GM10266 (cell line): ENCODE measurements around the gene SMIM32.

Experiments used
- DNase-seq: peaks from one replicate; pipeline ENCODE4 v3.0.0; 2012; ENCODE audit errors: extremely low spot score
- TF ChIP-seq, protein P1 (sequence below): IDR thresholded peaks from 2 replicates; pipeline ENCODE4 v1.5.1; 2012; ENCODE audit warnings: mild to moderate bottlenecking, low read depth; ENCODE audit not compliant: control insufficient read depth, insufficient read depth; ENCODE audit errors: missing control alignments

The SMIM32 gene

DNA sequence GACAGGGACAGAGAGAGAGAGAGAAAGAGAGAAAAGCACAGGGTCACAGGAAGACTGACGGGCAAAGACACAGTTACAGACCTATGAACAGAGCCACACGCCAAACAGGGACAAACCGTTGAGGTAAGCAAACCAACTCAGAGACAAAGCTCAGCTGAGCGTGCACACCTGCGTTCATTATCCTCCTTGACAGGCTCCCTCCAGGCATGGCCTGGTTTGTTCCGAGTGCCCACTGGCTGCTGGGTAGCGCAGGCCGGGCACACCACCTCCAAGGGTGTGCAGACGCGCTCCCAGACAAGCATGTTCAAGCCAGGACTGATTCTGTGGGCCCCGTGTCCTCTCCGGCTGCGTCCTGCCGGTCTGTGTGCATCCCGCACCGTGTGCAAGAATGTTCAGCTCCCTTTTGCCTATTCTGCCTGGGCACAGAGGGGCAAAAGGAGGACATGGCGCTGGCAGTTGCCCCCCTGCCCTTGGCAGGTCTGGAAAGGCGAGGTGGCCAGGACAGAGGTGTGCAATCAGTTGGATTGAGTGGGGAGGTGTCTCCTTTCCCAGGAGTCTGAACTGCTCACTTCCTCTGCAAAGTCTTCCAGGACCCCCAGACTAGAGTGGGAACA lies 467 bp upstream of the SMIM32 start:
- TF ChIP-seq, protein P1, sequence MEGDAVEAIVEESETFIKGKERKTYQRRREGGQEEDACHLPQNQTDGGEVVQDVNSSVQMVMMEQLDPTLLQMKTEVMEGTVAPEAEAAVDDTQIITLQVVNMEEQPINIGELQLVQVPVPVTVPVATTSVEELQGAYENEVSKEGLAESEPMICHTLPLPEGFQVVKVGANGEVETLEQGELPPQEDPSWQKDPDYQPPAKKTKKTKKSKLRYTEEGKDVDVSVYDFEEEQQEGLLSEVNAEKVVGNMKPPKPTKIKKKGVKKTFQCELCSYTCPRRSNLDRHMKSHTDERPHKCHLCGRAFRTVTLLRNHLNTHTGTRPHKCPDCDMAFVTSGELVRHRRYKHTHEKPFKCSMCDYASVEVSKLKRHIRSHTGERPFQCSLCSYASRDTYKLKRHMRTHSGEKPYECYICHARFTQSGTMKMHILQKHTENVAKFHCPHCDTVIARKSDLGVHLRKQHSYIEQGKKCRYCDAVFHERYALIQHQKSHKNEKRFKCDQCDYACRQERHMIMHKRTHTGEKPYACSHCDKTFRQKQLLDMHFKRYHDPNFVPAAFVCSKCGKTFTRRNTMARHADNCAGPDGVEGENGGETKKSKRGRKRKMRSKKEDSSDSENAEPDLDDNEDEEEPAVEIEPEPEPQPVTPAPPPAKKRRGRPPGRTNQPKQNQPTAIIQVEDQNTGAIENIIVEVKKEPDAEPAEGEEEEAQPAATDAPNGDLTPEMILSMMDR, result no peak
- DNase-seq, result no peak

- DNase-seq, result no peak
- TF ChIP-seq, protein P1, result no peak
Observed at GRCh38 chr5:136192015-136192525, 892 bp downstream of the SMIM32 start.

DNA sequence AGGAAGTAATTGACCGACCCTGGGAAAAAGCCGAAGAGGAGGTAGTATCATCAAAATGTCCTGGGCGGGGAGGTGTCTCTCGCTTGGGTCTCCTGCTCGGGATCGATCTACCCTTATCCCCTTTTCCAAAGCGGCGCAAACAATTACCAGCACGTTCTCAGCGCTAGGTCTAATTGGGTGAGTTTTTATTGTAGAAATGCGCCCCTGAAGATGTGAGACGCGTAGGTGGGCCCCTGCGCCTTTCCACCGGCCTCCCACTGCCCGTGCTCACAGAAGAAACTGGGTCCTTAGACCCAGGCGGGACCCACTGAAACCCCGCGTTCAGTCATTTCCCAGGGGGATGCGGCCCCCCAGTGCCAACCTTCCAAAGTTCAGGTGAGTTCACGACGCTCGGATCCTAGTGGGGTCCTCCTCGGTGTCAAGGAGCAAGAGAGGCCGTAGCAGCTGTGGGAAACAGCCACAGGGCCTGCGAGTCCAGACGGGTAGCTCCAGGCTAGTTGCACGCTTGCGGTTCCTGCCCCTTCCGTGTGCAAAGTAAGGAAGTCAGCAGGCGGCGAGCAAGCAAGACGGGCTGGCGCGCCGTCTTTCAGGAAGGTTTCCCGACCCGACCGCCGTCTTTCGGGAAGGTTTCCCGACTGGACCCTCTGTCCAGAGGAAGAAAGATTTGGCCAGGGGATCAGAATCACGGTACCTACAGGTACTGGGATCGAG lies 1.5 kb downstream of the SMIM32 start:
- TF ChIP-seq, protein P1, result no peak
- no peak for DNase-seq

DNA sequence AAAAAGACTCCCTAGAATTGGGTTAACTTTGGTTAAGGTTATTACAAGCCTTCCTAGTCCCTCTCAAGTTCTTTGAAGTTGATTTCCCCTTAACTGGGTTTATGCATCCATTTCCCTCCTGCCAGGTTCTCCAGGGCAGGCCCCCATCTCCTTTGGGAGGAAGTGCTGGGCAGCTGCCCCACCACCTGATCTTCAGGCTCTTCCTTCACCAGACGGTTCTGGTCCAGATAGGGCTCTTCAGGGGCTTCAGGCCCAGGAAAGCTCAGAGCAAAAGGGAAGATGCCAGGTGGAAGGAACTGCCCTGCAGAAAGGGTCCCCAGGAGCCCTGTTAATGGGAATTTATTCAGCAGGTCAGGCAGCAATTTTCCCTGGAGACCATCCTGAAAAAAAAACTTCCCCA lies 2.1 kb downstream of the SMIM32 start:
- TF ChIP-seq, protein P1, result no peak

GRCh38 chr5:136190091-136190720 lies 2.8 kb downstream of the SMIM32 start:
- TF ChIP-seq, protein P1, result no peak
- DNase-seq, result no peak

More for the DNA sequence above, 2.1 kb downstream of the SMIM32 start:
- DNase-seq, result no peak

DNA sequence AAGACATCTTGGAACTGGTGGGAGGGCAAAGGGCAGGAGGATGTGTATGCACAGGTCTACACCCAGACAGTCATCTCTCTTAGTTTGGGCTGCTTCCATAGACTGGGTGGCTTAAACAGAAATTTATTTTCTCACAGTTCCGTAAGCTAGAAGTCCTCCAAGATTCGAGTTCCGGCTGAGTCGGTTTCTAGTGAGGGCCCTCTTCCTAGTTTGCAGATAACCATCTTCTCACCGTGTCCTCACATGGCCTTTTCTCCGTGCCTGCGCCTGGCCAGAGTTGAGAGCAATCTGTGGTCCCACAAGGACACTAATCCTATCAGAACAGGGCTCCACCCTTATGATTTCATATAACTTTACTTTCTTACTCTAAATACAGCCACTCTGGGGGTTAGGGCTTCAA lies 4.1 kb downstream of the SMIM32 start:
- no peak for DNase-seq
- TF ChIP-seq, protein P1, result no peak
